ENCODE data around the gene UBE4B.
"Not testable (repeated sequence)": the region's sequence is repeated elsewhere in the genome, so short reads cannot be mapped to it uniquely, and the experiment has no call there.

The UBE4B gene

DNA sequence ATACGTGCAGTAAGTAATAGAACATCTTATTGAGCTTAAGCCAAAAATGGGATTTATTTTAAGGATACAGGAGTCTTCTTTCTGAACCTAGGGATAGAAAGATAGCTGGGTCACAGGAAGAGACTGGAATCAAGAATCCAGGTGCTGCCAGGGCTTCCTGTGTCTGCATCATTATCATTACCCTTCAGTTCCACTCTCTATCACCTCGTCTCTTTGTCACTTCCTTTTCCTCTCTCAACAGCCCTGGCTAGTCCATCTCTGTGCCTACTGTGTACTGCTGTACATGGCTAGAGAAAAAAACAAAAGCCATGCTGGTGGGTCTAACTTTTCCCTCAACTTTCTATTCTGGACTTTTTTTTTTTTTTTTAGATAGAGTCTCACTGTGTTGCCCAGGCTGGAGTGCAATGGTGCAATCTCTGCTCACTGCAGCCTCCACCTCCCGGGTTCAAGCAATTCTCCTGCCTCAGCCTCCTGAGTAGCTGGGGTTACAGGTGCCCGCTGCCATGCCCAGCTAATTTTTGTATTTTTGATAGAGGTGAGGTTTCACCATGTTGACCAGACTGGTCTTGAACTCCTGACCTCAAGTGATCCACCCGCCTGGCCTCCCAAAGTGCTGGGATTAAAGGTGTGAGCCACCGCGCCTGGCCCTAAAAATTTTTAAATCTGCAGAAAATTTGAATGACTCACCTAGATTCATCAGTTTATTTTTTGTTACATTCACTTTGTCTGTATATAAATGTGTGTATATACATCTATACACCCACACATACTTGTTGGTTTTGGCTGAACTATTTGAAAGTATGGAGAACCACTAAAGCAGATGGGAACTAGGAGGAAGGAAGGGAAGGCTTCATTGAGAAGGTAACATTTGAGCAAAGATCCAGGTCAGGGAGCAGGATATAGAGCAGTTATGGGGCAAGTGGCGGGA, 31.9 kb downstream of the UBE4B start:
- no peak for DNase-seq (ENCODE audit: low spot score)
- TF ChIP-seq, protein P1, sequence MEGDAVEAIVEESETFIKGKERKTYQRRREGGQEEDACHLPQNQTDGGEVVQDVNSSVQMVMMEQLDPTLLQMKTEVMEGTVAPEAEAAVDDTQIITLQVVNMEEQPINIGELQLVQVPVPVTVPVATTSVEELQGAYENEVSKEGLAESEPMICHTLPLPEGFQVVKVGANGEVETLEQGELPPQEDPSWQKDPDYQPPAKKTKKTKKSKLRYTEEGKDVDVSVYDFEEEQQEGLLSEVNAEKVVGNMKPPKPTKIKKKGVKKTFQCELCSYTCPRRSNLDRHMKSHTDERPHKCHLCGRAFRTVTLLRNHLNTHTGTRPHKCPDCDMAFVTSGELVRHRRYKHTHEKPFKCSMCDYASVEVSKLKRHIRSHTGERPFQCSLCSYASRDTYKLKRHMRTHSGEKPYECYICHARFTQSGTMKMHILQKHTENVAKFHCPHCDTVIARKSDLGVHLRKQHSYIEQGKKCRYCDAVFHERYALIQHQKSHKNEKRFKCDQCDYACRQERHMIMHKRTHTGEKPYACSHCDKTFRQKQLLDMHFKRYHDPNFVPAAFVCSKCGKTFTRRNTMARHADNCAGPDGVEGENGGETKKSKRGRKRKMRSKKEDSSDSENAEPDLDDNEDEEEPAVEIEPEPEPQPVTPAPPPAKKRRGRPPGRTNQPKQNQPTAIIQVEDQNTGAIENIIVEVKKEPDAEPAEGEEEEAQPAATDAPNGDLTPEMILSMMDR (IDR thresholded peaks at IDR 0.05; ENCODE audit: extremely low read depth, missing control alignments), result no peak

DNA sequence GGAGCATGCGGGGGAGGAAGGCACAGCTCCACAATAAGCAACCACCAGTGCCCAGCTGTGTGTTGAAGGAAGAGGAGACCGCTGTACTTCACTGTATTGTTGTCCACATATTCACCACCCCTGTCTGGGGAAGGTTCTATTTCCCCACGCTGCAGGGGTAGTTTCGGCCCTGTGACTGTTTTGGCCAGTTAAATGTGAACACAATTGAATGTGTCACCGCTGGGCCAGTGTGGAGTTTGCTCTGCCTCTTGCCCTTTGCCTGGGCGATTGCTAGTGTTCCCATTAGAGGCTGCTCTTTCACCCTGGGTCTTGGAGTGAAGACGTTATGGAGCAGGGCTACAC, 32.6 kb downstream of the UBE4B start:
- DNase-seq (ENCODE audit: low spot score), result no peak
- TF ChIP-seq, protein P1 (IDR thresholded peaks at IDR 0.05; ENCODE audit: extremely low read depth, missing control alignments), result no peak

DNA sequence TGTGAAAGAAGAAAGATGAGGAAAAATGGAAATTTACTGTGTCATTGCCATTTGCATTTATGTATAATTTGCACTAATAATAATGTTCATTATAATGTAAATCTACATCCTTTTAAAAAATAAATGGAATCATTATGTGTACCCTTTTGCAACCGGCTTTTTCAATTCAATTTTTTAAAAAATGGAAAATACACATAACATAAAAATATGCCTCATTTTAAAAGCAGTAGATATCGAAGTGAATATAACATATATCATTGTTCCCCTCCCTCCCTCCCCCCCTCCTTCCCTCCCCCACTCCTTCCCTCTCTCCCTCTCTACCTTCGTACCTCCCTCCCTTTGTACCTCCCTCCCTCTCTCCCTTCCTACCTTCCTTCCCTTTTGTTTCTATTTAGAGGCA, 33.0 kb downstream of the UBE4B start:
- no peak for DNase-seq (ENCODE audit: low spot score)
- TF ChIP-seq, protein P1 (IDR thresholded peaks at IDR 0.05; ENCODE audit: extremely low read depth, missing control alignments), result no peak

DNA sequence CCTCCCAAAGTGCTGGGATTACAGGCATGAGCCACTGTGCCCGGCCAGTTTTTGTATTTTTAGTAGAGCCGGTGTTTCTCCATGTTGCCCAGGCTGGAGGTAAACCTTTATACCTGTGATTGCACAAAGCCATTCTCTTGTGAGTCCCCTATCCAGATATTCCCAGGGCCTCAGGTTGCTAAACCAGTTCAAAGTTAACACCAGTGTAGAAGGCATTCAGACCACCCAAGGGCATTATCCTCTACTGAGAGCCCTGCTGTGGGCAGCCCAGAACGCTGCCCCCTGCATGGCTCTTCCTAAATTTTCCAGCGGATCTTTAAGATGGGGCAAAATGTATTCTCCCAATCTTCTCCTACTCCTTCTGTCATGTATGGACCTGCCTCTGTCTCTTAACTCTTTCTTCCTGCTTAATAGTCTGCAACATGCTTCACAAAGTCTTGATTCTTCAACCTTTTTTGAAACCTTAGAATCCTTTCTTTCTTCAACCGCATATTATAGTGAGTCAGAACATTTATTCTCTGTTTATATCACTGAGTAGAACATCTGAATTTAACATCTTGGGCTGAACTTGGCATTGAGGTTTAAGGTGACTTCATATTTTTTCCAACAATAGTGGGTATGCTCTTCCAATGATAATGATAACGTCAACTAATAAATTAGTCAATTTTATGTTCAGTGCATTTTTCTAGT, 36.0 kb downstream of the UBE4B start:
- TF ChIP-seq, protein P1 (IDR thresholded peaks at IDR 0.05; ENCODE audit: extremely low read depth, missing control alignments), result no peak
- DNase-seq (ENCODE audit: low spot score), result no peak

DNA sequence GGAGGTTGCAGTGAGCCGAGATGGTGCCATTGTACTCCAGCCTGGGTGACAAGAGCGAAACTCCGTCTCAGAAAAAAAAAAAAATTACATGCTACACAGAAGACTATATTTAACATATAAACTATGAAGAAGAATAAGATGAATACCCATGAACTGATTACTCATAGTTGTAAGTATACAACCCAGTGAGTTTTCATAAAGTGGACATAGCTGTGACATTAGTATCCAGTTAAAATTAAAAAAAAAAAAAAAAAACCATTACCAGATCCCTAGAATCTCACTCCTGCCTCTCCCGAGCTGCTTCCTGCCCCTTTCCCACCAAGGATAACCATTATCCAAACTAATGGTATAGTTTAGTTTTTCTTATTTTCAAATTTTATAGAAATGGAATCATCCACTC, 37.4 kb downstream of the UBE4B start:
- TF ChIP-seq, protein P1 (IDR thresholded peaks at IDR 0.05; ENCODE audit: extremely low read depth, missing control alignments), result no peak
- DNase-seq (ENCODE audit: low spot score), result no peak

DNA sequence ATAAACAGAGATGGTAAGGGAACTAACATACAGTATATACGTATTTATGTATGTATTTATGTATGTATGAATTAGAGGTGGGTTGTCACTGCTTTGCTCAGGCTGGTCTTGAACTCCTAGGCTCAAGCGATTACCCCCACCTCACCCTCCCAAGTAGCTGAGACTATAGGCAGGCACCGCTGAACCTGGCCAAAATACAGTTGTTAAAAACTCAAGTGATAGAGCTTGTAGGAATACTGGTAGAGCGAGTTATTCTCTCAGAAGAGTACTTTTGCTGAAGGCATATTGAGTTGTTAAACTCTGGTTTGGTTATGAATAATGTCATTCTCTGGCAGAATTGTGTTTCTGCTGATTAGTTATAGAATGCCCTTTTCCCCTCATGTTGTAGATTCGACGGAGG, 38.9 kb downstream of the UBE4B start:
- TF ChIP-seq, protein P1 (IDR thresholded peaks at IDR 0.05; ENCODE audit: extremely low read depth, missing control alignments), result no peak

DNA sequence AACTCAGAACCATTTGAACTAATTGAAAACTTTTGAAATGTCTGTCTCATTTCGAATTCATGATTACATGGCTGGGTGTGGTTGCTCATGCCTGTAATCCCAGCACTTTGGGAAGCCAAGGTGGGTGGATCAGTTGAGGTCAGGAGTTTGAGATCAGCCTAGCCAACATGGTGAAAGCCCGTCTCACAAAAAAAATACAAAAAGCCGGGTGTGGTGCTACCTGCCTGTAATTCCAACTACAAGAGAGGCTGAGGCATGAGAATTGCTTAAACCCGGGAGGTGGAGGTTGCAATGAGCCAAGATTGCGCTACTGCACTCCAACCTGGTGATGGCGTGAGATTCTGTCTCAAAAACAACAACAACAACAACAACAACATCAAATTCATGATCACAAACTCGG, 40.6 kb downstream of the UBE4B start:
- DNase-seq (ENCODE audit: low spot score), result not testable (repeated sequence)

More for the DNA sequence above, 38.9 kb downstream of the UBE4B start:
- DNase-seq (ENCODE audit: low spot score), result no peak

Data from GM20000 (cell line).